GM10248 (cell line): ENCODE data around the gene SMCO4.

ENCODE experiments used
- CTCF ChIA-PET: fragments of 300-600 bp; sonication (Branson Sonifier 250); formaldehyde crosslinking; extraction: SDS; loops from one replicate; lab custom pipeline; 2021; ENCODE audit warnings: antibody characterized with exemption; lab: Yijun Ruan, JAX
- POLR2A ChIA-PET: fragments of 350-650 bp; sonication (Branson Sonifier 250); formaldehyde crosslinking; extraction: SDS; loops from one replicate; lab custom pipeline; 2020; ENCODE audit warnings: antibody characterized with exemption; lab: Yijun Ruan, JAX
- DNase-seq: peaks from one replicate; pipeline ENCODE4 v3.0.0; 2012; ENCODE audit errors: extremely low spot score
- CTCF ChIP-seq: IDR thresholded peaks from 2 replicates; pipeline ENCODE4 v1.5.1; 2012; ENCODE audit warnings: mild to moderate bottlenecking, low read depth; ENCODE audit errors: extremely low read depth, missing control alignments, control extremely low read depth

The SMCO4 gene

DNA sequence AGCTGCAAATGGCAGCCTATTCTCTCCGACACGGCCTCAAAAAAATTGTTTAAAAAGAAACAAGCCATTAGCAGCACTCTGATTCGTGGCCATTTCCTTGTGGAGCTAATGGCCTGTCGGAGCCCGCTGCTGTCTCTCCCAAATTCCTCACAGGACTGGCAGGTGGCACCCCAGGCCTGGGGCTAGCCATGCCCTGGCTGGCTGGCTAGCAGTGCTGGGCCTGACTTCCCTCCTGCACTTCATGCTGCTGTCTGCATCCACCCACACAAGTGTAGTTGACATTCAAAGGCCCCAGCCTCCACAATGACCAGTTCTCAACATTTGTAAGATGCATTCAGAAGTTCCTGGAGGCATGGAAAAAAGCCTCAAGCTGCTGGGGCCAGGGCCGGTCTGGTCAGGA, 61.5 kb downstream of the SMCO4 start:
- DNase-seq = no peak
- ChIA-PET POLR2A (no interaction called here), CTCF (interaction anchor here (1.3 to 1.5 kb wide), 3 partner anchors 11 to 65 kb away, joined by 4 read pairs; no protein-coding TSS in a partner anchor)
- peak; percentile 21 for TF ChIP-seq CTCF

DNA sequence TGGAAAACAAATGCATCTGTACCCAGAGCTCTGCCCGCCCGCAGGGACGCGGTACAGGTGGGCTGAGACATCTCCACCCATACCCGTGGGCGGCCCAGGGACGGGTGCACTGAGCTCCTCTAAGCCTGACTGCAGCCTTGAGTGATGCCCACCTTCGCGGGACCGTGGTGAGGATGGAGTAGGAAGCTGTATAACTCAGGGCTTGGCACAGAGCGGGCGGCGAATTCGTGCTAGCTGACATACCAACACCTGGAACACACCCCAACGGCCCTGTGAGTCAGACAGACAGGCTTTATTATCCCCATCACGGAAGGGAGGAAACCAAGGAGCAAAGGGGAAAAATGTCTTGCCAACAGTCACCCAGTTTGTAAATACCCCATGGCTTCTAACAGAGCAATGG, 61.9 kb downstream of the SMCO4 start:
- TF ChIP-seq CTCF = no peak
- DNase-seq = no peak
- ChIA-PET CTCF (interaction anchor here (1.5 kb wide), 2 partner anchors 11 to 65 kb away, joined by 4 read pairs; no protein-coding TSS in a partner anchor), POLR2A (no interaction called here)

DNA sequence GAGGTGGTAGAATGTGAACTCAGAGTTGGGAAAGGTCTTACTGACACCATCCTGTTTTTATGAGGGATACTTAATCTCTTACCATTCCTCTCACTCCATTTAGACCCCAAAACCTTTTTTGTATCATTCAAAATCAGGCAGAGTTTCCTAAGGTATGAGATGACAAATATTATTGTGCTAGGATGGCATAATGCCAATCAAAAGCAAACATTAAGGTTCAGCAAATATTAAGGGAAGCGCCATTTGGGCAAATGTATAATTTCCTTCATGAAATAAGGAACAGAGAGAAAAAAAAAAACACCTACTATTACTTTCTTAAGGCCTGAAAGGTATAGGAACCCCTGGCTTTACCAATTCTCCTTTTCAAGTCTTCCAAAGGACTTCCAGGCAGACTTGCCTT, 62.4 kb downstream of the SMCO4 start:
- ChIA-PET POLR2A (no interaction called here), CTCF (interaction anchor here (1.5 kb wide), 2 partner anchors 11 to 66 kb away, joined by 4 read pairs; no protein-coding TSS in a partner anchor)
- TF ChIP-seq CTCF = no peak
- DNase-seq = no peak

DNA sequence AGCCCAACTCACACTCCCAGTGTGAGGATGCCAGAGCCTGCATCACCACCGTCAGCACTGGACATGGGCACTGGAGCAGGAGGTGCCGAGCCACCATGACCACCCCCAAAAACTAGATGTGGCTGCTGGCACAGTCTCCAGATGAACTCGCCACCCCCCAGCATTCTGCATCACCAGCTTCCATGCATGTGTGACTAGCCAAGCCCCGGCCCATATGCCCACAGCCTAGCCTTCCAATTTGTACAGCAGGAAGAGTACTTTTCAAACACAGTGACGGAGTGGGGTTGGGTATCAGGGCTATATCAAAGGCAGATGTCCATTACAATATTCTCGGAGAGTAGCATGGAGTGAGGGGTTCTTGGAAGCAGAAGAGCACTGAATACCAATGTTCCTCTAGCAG, 62.9 kb downstream of the SMCO4 start:
- CTCF ChIA-PET = interaction anchor here (1.5 kb wide), 2 partner anchors 8 to 10 kb away, joined by 4 read pairs; no protein-coding TSS in a partner anchor
- no peak for DNase-seq
- POLR2A ChIA-PET = no interaction called here
- TF ChIP-seq CTCF = no peak

DNA sequence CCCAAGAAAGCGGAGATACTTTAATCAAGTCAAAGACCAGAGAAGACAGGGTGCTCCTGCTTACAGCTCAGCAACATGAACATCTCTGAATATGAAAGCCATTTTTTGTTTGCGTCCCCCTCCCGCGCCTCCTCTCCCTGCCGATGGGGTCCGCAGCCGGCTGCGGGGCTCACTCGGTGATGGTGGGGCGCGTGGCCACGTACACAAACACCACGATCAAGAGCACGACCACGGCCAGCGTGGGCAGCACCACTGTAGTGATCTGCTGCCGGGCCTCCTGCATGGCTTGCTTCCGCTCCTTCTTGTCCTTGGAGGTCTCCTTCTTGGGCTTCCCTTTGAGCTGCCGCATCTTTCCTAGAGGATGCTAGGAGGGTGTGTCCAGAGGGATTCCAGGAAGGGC, 64.3 kb downstream of the SMCO4 start:
- ChIA-PET CTCF (interaction anchor here (1.1 to 1.5 kb wide), 2 partner anchors 9 to 13 kb away, joined by 3 to 4 read pairs; no protein-coding TSS in a partner anchor), POLR2A (no interaction called here)
- no peak for TF ChIP-seq CTCF
- no peak for DNase-seq

DNA sequence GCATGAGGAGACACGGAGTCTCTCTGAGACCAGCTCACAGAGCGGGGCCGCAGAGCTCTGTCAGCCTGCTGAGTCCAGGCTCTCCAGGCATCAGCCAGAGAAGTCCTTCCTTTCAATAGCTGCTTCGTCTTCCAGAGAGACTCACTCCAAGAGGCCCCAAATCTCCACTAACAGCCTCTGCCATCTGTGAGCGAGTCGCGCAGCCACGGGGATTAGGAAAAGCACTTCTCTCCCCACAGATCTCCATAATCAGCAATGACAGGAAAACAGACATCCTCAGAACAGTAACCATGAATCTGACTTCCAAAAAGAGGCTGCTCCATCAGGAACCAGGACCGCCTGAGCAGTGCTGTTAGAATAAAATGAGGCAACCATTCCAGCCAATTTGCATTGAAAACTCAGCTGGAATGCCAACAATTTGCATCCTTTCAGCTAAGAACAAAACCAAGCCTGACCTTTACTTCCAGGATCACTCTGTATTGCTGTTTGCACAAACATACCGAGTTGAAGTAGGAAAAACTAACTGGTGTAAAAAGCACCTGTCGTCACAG, 65.4 kb downstream of the SMCO4 start:
- no peak for DNase-seq
- ChIA-PET CTCF (interaction anchor here (1.2 kb wide), 1 partner anchor 12 kb away, joined by 3 read pairs; no protein-coding TSS in a partner anchor), POLR2A (no interaction called here)
- no peak for TF ChIP-seq CTCF
